Measurements from ENCODE around the gene AMBRA1.

The AMBRA1 gene

GRCh38 chr11:46599340-46600193 is 5.7 kb upstream of the AMBRA1 start:
- no peak overlapping the region for H3K27ac ChIP-seq
- TF ChIP-seq ZFX (IDR thresholded peaks at IDR 0.05) = no peak
- no peak for TF ChIP-seq CTCF (conservative IDR thresholded peaks at IDR 0.05)

GRCh38 chr11:46597609-46598219 is 3.9 kb upstream of the AMBRA1 start:
- TF ChIP-seq CTCF (conservative IDR thresholded peaks at IDR 0.05) (no peak), ZFX (IDR thresholded peaks at IDR 0.05) (no peak)
- no peak overlapping the region for H3K27ac ChIP-seq

GRCh38 chr11:46597155-46597554 is 3.3 kb upstream of the AMBRA1 start:
- TF ChIP-seq CTCF (conservative IDR thresholded peaks at IDR 0.05) = no peak
- no peak for TF ChIP-seq ZFX (IDR thresholded peaks at IDR 0.05)
- H3K27ac ChIP-seq = no peak overlapping the region

GRCh38 chr11:46594785-46595184 is 962 bp upstream of the AMBRA1 start:
- H3K27ac ChIP-seq = no peak overlapping the region

GRCh38 chr11:46594374-46594700 is 514 bp upstream of the AMBRA1 start:
- TF ChIP-seq CTCF (conservative IDR thresholded peaks at IDR 0.05) (no peak), ZFX (IDR thresholded peaks at IDR 0.05) (no peak)
- H3K27ac ChIP-seq = peak overlapping the region; percentile 79; the same call in 1 of the 2 replicates

More at GRCh38 chr11:46594785-46595184, 962 bp upstream of the AMBRA1 start:
- TF ChIP-seq ZFX (IDR thresholded peaks at IDR 0.05) (no peak), CTCF (conservative IDR thresholded peaks at IDR 0.05) (no peak)

- TF ChIP-seq CTCF (conservative IDR thresholded peaks at IDR 0.05) (no peak), ZFX (IDR thresholded peaks at IDR 0.05) (no peak)
- H3K27ac ChIP-seq = no peak overlapping the region
These were observed 2.9 kb downstream of the AMBRA1 start for GRCh38 chr11:46590740-46591605.

All from C4-2B (cell line).